ENCODE data around the gene RUFY3. TPM values are rescaled to one million over a fixed set of nuclear protein-coding genes. Genes with fewer than 3 reads are reported as not detected.

The RUFY3 gene
- total RNA-seq, 3 donors from 2014 or later: 60.0 to 95.9 (median 83.6) TPM

DNA sequence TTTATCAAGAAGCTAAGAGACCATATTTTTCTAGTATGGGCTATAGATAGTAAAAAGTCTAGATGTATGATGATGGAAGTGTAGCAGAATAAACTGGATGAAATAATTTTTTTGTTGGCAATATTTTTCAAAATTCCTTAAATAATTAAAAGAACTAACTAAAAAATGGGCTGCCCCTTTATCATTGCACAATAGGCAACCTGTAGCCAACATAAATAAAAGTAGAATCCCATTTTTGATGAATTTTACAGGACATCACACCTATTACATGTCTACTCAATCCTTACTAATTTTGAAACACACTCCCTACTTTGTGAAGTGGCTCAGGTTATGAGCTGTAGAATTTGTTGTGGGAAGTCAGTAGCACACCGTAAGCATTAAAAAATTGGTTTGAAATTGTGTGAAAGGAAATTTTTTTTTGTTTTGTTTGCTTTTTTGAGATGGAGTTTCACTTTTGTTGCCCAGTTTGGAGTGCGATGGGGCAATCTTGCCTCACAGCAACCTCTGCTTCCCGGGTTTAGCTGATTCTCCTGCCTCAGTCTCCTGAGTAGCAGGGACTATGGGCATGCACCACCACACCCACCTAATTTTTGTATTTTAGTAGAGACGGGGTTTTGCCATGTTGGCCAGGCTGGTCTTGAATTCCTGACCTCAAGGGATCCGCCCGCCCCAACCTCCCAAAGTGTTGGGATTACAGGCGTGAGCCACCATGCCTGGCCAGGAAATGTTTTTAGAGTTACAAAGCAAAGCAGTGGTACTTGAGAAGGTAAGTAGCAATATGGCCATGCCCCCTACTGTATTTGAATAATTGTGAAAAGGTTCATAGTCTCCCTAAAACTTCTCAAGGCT is 8.9 kb upstream of the RUFY3 start:
- no peaks in the 10 kb centered on the region for H3K4me1 ChIP-seq
- DNase-seq (ENCODE audit: low spot score in 2 of 2): no peak

DNA sequence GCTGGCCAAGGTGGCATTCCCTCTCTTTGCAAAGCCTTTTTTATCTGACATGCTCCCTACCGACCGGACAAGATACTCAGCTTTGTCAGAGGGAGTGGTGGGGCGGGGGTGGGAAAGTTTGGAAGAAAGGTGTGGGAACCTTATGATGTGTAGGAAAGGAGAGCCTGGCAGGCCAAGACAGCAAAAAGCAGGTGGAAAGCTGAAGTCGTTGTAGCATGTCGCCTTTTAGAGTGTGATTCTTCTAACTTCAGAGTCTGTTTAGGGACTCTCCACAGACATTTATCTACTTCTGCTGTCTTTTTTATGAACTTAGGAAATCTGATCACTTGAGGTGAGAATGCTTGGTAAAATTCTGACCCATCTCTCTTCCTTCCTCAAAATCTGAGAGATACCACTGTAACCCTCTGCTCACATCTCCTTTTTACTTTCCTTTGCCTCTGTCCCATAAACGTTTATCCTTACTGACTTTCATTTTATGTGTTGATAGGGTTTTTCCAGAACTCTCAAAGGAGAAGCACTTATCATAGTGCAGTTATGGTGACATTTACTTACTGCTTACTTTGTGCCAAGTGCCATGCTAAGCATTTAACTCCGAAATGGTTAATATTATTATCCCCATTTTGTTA is 8.2 kb upstream of the RUFY3 start:
- no peak overlapping the region for H3K27ac ChIP-seq
- H3K4me1 ChIP-seq: no peaks in the 10 kb centered on the region
- H3K27me3 ChIP-seq: no peaks in the 10 kb centered on the region
- no peak for DNase-seq (ENCODE audit: low spot score in 2 of 2)
- no peaks in the 10 kb centered on the region for H3K9me3 ChIP-seq
- intact Hi-C loops (cut with DNase I; ENCODE audit: low total_unique reads): no loop called here
- no peak overlapping the region for H3K4me3 ChIP-seq
- TF ChIP-seq CTCF (IDR thresholded peaks at IDR 0.05): no peak
- no peak for TF ChIP-seq POLR2AphosphoS5 (IDR thresholded peaks at IDR 0.05)
- TF ChIP-seq POLR2A (IDR thresholded peaks at IDR 0.05): no peak
- no peaks in the 10 kb centered on the region for H3K36me3 ChIP-seq

More for the DNA sequence above, 8.9 kb upstream of the RUFY3 start:
- TF ChIP-seq CTCF (IDR thresholded peaks at IDR 0.05) (no peak), POLR2A (IDR thresholded peaks at IDR 0.05) (no peak), POLR2AphosphoS5 (IDR thresholded peaks at IDR 0.05) (no peak)
- no peak overlapping the region for H3K4me3 ChIP-seq
- no peak overlapping the region for H3K27ac ChIP-seq
- no peaks in the 10 kb centered on the region for H3K9me3 ChIP-seq
- H3K27me3 ChIP-seq: no peaks in the 10 kb centered on the region
- intact Hi-C loops (cut with DNase I; ENCODE audit: low total_unique reads): no loop called here
- H3K36me3 ChIP-seq: no peaks in the 10 kb centered on the region

DNA sequence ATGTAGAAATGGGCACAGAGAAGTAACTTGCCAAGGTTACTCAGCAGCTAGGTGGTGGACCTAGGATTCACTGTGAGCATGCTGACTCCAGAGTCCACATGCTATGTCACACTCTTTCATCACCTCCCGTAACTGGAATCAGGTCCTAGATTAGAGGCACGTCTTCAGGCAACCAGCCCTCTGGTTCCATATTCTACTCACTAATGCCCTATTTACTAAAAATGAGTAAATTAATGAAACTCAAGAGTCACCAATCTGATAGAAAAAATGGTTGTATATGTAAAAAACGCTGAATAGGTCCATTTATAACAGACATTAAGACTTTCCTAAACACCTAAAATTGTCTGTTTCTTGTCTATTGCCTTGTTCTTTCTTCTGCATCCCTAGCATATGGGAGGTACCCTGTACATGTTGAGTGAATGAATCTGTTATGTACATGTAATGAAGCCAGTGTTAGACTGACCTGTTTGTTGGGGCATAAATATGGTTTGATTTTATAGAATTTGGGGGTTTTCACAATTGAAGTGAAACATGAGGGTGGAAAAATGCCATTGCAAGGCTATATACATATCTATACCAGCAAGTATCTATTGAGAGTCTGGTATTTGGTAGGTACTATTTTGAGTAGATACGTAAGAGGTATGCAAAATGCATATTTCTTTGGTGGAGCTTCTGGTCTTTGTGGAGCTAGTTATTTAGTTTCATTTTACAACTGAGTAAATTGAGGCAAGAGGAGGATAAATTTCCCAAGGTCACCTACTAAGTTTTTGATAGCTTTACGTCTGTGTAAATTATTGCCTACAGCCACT is 7.5 kb upstream of the RUFY3 start:
- no peak overlapping the region for H3K27ac ChIP-seq
- intact Hi-C loops (cut with DNase I; ENCODE audit: low total_unique reads): no loop called here
- no peak for DNase-seq (ENCODE audit: low spot score in 2 of 2)
- TF ChIP-seq POLR2A (IDR thresholded peaks at IDR 0.05) (no peak), POLR2AphosphoS5 (IDR thresholded peaks at IDR 0.05) (no peak), CTCF (IDR thresholded peaks at IDR 0.05) (no peak)
- H3K36me3 ChIP-seq: no peaks in the 10 kb centered on the region
- H3K27me3 ChIP-seq: no peaks in the 10 kb centered on the region
- no peaks in the 10 kb centered on the region for H3K4me1 ChIP-seq
- H3K4me3 ChIP-seq: no peak overlapping the region
- no peaks in the 10 kb centered on the region for H3K9me3 ChIP-seq

DNA sequence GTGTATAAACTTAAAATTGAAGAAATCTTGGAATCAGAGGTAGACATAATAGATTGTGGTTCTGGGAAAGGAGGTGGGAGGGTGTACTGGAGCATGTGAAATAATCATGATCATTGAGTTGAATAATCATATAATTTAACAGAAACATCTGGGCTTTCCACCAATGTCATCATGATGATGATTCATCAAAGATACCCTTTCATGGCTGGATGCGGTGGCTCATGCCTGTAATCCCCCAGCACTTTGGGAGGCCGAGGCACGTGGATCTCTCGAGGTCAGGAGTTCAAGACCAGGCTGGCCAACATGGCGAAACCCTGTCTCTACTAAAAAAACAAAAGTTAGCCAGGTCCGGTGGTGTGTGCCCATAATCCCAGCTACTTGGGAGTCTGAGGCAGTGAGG is 6.7 kb upstream of the RUFY3 start:
- Histone ChIP-seq H3K27ac (no peak overlapping the region), H3K27me3 (no peaks in the 10 kb centered on the region), H3K9me3 (no peaks in the 10 kb centered on the region), H3K36me3 (no peaks in the 10 kb centered on the region), H3K4me1 (no peaks in the 10 kb centered on the region), H3K4me3 (no peak overlapping the region)
- DNase-seq (ENCODE audit: low spot score in 2 of 2): no peak
- intact Hi-C loops (cut with DNase I; ENCODE audit: low total_unique reads): no loop called here
- TF ChIP-seq POLR2A (IDR thresholded peaks at IDR 0.05) (no peak), POLR2AphosphoS5 (IDR thresholded peaks at IDR 0.05) (no peak), CTCF (IDR thresholded peaks at IDR 0.05) (no peak)
